Occipital lobe (tissue), 2 donors: ENCODE measurements around the gene PIK3R3. TPM values are rescaled to one million over a fixed set of nuclear protein-coding genes. Genes with fewer than 3 reads are reported as not detected.
A peak's percentile ranks its signal among the peaks of the same experiment; 100 is the strongest.
"Not testable (repeated sequence)": the region's sequence is repeated elsewhere in the genome, so short reads cannot be mapped to it uniquely, and the experiment has no call there.

Experiments used
- DNase-seq: peaks from one replicate; lab custom pipeline; 2025; lab: John Stamatoyannopoulos, UW
- total RNA-seq: library from RNA; depleted of rRNA; stranded (reverse); fragments of >200 nt; gene quantifications from one replicate; pipeline ENCODE4 v1.2.3, GENCODE V29; 2014

The PIK3R3 gene
- total RNA-seq, 1 donor from 2014 or later: 25.3 TPM

DNA sequence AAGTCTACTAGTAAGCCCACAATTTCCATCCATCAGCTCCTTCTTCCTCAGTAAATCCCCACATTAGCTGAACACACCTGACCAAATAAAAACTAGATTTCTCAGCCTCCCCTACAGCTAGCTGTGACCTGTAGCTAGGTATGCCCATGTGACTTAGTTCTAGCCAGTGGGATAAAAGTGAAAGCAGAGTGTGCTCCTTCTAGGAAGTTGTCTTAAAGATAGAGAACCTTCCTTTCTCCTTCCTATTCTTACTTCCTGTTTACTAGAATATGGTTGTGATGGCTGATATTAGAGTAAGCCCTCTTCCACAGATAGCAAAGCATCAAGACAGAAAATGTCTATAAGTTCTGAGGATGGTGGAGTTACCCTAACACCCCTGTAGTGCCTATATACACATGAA is 67.0 kb downstream of the PIK3R3 start:
- no peak for DNase-seq

DNA sequence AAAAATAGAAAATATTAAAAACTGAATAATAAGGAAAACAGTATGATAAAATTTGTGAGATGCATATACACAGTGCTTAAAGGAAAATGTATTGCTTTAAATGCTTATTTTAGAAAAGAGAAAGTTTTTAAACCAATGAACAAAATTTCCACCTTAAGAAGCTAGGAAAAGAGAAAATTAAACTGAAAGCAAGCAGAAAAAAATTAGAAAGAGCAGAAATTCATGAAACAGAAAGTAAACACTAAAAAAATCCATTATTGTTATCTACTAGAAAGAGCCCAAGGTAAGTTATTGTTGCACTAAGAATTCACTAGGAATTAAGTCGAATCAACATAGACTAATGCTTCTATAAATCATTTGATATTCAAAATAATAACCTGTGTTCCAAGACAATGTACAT is 67.7 kb downstream of the PIK3R3 start:
- DNase-seq: no peak

DNA sequence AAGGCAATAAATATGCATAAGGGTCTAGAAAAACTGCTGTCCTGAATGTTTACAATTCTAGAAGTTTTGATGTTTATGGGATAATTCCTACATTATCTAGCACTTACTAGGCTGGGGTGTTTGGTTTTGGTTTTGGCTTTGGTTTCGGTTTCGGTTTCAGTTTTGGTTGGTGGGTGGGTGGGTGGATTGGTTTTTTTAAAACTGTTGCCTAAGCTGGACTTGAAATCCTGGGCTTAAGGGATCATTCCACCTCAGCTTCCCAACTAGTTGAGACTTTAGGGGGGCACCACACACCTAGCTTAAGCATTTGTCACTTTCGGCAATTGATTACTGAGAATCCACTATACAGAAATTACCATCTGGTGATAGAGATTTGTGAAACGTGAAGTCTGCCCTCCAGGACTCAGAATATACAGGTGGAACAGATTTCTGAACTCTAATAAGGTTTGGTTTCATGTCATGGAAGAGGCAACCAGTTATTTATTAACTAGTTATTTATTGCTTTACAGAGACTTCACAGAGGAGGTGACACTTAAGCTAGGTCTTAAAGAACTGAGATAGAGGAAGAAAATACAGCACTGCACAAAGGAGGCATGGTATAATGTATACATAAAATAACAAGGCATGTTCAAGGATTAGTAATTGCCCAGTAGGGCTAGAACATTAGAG is 69.6 kb downstream of the PIK3R3 start:
- DNase-seq: no peak

DNA sequence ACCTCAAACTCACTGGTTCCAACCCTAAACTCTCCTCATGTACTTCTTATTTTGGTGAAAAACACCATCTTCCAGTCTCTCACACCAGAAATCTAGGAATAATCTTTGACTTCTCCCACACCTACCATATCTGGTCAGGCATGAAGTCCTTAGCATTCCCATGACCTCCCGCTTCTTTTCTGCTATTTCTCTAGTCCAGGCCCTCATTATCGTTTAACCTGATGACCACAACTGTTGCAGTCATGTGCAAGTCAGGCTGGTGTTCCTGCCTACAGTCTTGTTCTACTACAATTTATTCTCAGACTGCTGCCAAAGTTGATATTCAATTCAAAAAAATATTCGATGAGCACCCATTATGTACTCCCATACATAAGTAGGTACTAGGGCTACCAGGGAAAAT is 71.3 kb downstream of the PIK3R3 start:
- no peak for DNase-seq

DNA sequence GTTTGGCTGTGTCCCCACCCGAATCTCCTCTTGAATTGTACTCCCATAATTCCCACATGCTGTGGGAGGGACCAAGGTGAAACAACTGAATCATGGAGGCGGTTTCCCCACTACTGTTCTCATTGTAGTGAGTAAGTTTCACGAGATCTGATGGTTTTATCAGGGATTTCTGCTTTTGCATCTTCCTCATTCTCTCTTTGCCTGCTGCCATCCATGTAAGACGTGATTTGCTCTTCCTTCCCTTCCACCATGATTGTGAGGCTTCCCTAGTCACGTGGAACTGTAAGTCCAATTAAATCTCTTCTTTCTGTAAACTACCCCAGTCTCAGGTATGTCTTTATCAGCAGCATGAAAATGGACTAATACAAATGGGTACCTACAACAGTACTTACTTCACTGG is 73.5 kb downstream of the PIK3R3 start:
- DNase-seq: no peak

DNA sequence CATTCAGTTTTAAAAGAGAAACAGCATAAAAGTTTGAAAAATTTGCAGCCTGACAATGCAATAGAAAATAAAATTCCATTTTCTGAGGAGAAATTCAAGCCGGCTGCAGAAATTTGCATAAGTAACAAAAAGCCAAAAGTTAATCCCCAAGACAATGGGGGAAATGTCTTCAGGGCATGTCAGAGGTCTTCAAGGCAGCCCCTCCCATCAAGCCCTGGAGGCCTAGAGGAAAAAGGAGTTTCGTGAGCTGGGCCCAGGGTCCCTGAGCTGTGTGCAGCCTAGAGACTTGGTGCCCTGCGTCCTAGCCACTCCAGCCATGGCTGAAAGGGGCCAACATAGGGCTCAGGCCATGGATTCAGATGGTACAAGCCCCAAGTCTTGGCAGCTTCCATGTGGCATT is 74.6 kb downstream of the PIK3R3 start:
- no peak for DNase-seq

DNA sequence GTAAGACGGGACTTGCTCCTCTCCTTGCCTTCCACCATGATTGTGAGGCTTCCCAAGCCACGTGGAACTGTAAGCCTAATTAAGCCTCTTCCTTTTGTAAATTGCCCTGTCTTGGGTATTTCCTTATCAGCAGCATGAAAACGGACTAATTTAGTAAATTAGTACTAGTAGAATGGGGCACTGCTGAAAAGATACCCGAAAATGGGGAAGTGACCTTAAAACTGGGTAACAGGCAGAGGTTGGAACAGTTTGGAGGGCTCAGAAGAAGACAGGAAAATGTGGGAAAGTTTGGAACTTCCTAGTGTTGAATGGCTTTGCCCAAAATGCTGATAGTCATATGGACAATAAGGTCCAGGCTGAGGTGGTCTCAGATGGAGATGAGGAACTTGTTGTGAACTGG is 75.2 kb downstream of the PIK3R3 start:
- DNase-seq: not testable (repeated sequence)

DNA sequence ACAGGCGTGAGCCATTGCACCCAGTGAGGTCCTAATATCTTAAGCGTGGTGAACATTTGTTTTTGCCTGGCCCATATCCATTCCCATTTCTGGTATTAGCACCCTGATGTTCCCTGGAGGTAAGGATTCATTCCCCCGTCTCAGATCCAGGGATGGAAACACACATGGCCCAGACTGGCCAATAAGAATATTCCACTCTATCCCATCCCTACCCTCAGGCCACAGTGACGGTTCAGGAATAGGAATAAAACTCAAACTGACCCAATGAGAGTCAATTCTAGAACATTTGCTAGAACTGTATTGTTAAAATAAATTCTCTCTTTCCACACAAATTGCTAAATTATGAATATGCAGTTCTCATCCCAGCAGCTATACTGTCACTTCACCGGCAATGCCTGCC is 76.1 kb downstream of the PIK3R3 start:
- DNase-seq: no peak

DNA sequence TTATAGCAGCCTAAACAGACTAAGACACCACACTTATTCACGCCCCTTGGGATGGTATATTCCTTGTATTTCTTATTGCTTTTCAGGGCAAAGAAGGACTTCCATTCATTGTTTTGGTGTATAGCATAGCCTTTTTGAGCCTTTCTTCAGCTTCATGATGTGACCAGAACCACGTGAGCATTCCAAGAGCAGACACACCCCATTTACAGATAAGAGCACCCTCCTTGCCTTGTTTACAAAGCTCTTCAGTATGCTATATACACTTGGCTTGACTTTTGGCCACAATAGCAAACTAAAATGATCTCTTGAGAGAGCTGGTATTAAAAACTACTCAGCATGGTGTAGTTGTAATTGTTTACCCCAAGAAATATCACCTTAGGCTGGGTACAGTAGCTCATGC is 78.7 kb downstream of the PIK3R3 start:
- no peak for DNase-seq

DNA sequence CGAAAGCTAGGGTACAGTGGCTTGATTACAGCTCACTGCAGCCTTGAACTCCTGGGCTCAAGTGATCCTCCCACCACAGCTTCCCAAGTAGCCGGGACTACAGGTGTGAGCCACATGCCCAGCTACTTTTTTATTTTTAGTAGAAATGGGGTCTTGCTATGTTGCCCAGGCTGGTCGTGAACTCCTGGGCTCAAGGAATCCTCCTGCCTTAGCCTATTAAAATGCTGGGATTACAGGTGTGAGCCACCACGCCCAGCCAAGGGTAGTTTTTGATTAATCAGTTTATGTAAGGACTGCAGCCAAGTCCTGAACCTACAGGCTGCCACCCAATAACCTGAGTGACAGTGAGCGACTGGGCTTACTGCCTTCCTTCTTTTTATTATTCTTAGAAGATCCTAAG is 88.3 kb downstream of the PIK3R3 start:
- no peak for DNase-seq

DNA sequence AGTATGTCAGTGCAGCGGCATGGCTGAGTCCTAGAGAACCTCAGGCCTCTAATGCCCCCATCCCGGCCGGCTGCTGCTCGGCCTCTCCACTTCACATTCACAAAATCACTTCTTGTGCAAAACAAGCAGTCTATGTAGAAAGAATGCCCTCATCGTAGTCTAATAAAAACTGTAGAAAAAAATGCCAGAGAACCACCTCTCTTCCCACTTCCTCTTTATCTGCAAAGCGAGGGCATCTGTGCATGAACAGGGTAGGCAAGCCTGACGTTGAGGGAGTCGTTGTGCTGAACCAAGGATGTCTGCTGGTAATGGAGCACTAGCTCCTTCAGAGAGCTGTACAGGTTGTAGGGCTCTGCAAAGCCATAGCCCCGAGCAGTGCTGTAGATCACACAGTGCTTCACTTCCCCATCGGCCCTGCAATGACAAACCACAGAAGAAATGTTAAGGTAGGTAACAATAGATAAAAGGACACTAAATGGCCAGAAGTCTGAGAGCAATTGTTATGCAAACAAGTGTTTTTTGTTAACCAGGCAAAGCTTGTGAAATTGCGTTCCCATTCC is 88.9 kb downstream of the PIK3R3 start:
- no peak for DNase-seq

DNA sequence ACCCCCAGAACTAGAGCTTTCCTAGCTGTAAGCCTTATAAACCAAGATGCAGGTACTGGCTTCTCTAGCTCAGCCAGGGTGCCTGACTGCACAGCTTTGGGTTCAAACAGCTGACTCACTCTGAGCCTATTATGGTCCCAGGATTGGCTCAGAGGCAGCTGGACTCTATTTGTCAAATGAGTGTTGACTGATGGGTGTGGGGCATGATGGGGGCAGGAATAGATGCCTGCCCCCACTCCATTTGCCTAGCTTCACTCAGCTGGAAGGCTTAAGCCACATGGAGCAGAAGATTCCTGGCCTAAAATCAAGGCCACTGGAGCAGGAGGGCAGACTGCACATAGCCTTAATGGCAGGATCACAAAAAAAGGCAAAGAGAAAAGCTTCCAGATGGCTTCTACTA is 90.5 kb downstream of the PIK3R3 start:
- no peak for DNase-seq

DNA sequence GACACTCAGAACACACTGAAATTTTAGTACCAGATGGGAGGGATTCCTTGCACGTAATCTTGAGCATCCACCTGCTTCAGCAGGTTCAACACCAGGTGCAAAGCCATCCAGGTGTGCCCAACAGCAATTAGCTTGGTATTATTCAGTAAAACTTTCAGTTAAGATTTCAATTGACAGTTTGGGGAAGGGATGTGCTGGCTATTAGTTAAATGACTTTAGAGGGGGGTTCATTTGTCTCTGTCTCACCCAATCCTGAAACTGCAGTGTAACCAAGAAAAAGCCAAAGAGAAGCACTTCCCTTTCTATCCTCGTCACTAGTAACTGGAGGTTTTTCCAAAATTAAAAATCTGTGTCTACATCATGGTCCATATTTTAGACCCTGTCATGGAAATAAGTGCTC is 90.9 kb downstream of the PIK3R3 start:
- no peak for DNase-seq

DNA sequence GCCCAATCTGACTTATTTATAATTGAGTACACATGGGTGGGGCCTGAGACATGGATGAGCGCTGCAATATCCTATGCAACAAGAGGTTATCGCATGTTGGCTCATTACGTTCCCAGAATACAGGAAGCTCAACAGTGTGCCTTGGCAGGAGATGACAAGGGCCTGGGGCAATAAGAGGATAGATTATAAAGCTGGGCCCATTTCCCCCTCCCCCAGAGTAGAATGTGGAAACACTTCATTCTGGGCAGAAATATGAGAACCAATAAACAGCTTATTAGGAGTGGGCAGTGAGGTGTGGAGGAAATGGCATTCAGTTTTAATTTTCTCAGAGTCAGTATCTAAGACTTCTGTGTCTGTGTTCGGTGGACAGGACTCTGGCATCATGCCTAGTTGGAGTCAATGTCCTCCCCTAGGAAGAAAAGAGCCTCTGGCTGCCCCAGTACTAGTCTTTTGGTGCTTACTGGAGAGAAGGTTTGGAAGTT is 92.8 kb downstream of the PIK3R3 start:
- no peak for DNase-seq

DNA sequence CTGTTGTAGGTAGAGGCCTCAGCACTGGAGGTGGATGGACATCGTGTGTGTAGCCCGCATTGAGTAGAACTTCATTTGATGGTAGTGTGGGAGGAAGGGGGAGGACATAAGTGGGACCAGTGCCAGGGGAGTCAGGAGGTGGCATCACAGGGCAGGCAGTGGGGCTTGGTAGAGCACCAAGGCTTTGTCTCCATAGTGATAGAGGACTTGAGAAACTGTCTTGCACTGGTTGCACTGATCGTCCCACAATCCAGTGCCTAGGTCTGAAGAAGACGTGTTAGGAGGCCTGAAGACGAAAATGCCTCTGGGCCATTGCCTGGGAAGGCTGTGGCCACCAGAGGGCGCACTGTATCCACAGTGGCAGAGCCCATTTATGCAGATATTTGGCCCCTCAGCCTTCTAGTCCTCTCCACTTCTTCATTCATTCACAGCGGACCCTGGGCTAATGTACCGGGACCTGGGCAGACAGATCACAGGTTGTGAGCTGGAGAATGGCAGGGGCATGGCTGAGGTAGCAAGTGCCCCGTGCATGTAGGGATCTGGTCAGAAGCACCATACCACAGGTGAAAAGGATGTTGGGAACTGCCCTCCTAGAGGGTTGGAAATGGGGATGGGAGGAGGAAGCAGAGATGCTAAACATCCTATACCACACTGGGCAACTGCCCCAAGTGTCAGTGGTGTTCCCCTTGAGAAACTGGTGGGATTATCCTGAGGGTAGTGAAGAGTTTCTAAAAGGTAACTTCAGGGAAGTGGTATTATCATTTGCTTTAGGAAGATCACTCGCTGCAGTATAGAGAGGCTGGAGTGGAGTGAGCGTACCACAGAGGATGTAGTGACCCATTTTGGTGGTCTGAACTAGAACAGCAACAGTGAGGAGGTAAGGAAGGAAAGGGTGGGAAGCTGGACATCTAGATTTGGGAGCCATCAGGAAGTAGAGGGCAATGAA is 95.3 kb downstream of the PIK3R3 start:
- DNase-seq: peak; percentile 84

DNA sequence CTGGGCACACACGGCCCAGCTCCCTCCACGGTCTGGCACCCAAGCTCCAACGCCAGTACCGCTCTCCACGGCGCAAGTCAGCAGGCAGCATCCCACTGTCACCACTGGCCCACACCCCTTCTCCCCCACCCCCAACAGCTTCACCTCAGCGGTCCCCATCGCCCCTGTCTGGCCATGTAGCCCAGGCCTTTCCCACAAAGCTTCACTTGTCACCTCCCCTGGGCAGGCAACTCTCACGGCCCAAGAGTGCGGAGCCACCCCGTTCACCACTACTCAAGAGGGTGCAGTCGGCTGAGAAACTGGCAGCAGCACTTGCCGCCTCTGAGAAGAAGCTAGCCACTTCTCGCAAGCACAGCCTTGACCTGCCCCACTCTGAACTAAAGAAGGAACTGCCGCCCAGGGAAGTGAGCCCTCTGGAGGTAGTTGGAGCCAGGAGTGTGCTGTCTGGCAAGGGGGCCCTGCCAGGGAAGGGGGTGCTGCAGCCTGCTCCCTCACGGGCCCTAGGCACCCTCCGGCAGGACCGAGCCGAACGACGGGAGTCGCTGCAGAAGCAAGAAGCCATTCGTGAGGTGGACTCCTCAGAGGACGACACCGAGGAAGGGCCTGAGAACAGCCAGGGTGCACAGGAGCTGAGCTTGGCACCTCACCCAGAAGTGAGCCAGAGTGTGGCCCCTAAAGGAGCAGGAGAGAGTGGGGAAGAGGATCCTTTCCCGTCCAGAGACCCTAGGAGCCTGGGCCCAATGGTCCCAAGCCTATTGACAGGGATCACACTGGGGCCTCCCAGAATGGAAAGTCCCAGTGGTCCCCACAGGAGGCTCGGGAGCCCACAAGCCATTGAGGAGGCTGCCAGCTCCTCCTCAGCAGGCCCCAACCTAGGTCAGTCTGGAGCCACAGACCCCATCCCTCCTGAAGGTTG is 97.6 kb downstream of the PIK3R3 start:
- no peak for DNase-seq

DNA sequence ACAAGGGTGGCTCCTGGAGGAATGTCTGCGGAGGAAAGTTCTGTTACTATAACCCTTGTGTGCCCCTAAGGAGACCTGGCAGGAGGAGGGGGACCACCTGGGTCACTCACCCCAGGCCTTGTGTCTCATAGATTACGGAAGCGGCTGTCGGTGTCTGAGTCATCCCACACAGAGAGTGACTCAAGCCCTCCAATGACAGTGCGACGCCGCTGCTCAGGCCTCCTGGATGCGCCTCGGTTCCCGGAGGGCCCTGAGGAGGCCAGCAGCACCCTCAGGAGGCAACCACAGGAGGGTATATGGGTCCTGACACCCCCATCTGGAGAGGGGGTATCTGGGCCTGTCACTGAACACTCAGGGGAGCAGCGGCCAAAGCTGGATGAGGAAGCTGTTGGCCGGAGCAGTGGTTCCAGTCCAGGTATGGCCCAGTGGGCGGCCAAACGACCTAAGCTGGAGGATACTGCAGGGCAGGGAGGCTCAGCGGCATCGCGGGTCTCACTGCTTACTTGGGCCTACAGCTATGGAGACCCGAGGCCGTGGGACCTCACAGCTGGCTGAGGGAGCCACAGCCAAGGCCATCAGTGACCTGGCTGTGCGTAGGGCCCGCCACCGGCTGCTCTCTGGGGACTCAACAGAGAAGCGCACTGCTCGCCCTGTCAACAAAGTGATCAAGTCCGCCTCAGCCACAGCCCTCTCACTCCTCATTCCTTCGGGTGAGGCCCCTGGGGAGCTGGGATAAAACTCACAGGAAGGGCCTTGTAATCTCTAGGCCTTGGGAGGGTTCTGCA is 101.4 kb downstream of the PIK3R3 start:
- no peak for DNase-seq

DNA sequence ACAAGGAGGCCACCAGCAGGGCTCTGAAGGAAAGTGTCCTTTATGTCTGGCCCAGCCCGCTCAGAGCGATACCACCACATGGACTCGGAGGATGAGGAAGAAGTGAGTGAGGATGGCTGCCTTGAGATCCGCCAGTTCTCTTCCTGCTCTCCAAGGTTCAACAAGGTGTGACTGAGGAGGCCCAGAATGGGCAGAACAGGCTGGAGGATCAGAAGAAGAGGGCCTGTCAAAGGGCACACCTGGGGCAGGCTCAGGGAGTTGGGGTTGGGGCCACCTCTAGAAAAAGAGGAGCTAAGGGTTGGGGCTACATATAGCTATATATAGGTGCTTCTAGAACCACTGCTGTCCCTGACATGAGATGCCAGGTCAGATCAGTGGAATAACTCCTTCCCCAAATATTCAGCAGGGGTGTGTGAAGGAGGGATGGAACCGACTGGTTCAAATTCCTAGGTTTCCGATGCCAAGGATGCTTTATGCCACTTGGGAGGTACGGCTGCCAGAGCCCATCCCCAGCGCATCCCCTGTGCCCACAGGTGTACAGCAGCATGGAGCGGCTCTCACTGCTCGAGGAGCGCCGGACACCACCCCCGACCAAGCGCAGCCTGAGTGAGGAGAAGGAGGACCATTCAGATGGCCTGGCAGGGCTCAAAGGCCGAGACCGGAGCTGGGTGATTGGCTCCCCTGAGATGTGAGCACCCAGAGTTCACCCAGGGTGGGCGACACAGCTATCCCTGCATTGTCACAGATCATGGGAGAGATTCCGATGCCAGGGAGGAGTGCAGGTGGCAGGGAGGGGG is 102.2 kb downstream of the PIK3R3 start:
- no peak for DNase-seq

DNA sequence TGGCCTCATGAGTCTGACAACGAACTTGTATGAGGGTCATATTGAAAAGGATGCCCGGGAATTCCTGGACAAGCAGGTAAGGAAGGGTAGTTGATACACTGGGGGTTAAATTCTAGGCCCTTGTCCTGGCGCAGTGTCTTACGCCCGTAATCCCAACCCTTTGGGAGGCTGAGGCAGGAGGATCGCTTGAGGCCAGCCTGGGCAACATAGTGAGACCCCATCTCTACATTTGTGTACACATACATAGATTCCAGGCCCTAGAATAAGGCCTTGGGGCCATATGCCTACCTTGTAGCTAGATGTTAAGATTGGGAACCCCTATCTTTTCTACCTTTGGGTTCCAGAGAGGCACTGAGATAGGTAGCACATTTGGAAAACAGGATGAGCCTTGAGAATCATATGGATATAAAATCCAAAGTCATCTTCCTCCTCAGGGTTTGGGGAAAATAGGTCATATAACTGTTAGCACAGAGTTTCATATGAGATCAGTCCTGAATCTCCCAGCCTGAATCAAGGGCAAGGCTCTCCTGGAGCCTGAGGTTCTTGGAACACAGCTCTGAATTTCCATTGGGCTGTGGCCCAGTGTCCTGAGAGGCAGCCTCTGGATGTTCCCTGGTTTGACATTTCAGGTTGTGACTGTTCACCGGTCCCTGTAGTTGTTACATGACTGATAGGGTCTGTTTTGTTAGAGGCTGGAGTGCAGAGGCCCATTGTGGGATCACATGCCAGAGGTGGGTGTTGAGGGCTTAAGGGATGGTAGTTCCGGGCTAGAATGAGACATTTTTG is 104.4 kb downstream of the PIK3R3 start:
- no peak for DNase-seq
